H1 (cell line): ENCODE results near the gene DCAF6. TPM values are rescaled to one million over a fixed set of nuclear protein-coding genes. Genes with fewer than 3 reads are reported as not detected.

Source experiments
- CTCF ChIA-PET: fragments of 300-600 bp; sonication (Branson Sonifier 250); formaldehyde crosslinking; loops from one replicate; lab custom pipeline; 2021; ENCODE audit not compliant: partially characterized antibody; lab: Charles Lee
- POLR2A ChIA-PET: fragments of 300-600 bp; sonication (Branson Sonifier 250); formaldehyde crosslinking; loops from one replicate; lab custom pipeline; 2021; ENCODE audit warnings: inconsistent platforms; ENCODE audit not compliant: partially characterized antibody; lab: Charles Lee
- DNase-seq, 2 experiments: peaks; one replicate each; pipeline versions ENCODE4 v3.0.0 to v3.0.0-alpha.2; 2010 to 2022; ENCODE audit warnings: low spot score in 2 of 2, low read depth in 1 of 2, mixed read lengths in 1 of 2
- FAIRE-seq: peaks from 2 replicates; lab custom pipeline; 2011; peaks lifted over from hg19 to GRCh38; lab: Jason Lieb, UNC
- H2AFZ ChIP-seq: 2 replicates; pipeline ENCODE4 v1.8.1; 2012; ENCODE audit warnings: low read length, inconsistent platforms
- H2AK5ac ChIP-seq: 2 replicates; pipeline ENCODE4 v1.6.1; 2013; ENCODE audit warnings: low read depth, low read length
- H2BK120ac ChIP-seq: replicated peaks from 2 replicates; pipeline ENCODE3; 2013; ENCODE audit warnings: low read depth, low read length, inconsistent platforms
- H2BK12ac ChIP-seq: 2 replicates; pipeline ENCODE4 v1.6.1; 2013; ENCODE audit warnings: low read depth, low read length
- H2BK15ac ChIP-seq: 2 replicates; pipeline ENCODE4 v1.6.1; 2013; ENCODE audit warnings: low read length
- H2BK20ac ChIP-seq: 2 replicates; pipeline ENCODE4 v1.6.1; 2013; ENCODE audit warnings: low read length
- H2BK5ac ChIP-seq: 2 replicates; pipeline ENCODE4 v1.6.1; 2013; ENCODE audit warnings: low read depth, low read length
- H3K14ac ChIP-seq: 2 replicates; pipeline ENCODE4 v1.6.1; 2013; ENCODE audit warnings: inconsistent platforms; ENCODE audit not compliant: insufficient read length
- H3K18ac ChIP-seq: 2 replicates; pipeline ENCODE4 v1.6.1; 2013; ENCODE audit warnings: low read length; ENCODE audit errors: extremely low read depth
- H3K23ac ChIP-seq: 2 replicates; pipeline ENCODE4 v1.6.1; 2013; ENCODE audit warnings: inconsistent platforms; ENCODE audit not compliant: insufficient read length
- H3K23me2 ChIP-seq: 2 replicates; pipeline ENCODE4 v1.6.1; 2013; ENCODE audit warnings: low read depth, low read length
- H3K27ac ChIP-seq: 2 replicates; pipeline ENCODE4 v1.6.1; 2011; ENCODE audit warnings: low read depth, low read length, inconsistent platforms
- H3K27me3 ChIP-seq, 4 experiments: replicated peaks in 1 of 4; 1 replicate in 1 of 4; 2 replicates in 3 of 4; pipeline versions ENCODE4 v1.6.1 to v1.8.1; 2011 to 2013; ENCODE audit warnings: low read length in 3 of 4, mild to moderate bottlenecking in 3 of 4, inconsistent platforms in 2 of 4, mixed read lengths in 2 of 4, moderate library complexity in 1 of 4; ENCODE audit not compliant: control insufficient read depth in 3 of 4, insufficient read depth in 3 of 4; ENCODE audit errors: extremely low read depth in 1 of 4
- H3K36me3 ChIP-seq, 4 experiments: 2 replicates each; pipeline versions ENCODE4 v1.6.1 to v1.8.1; 2011 to 2013; ENCODE audit warnings: mild to moderate bottlenecking in 4 of 4, low read length in 3 of 4, moderate library complexity in 2 of 4, control low read depth in 1 of 4, inconsistent platforms in 1 of 4; ENCODE audit not compliant: insufficient read depth in 4 of 4, control insufficient read depth in 2 of 4
- H3K4ac ChIP-seq: replicated peaks from 2 replicates; pipeline ENCODE3; 2013; ENCODE audit warnings: low read length, low read depth, mixed read lengths, inconsistent platforms; ENCODE audit not compliant: insufficient read length
- H3K4me1 ChIP-seq, 4 experiments: replicated peaks in 1 of 4; 1 replicate in 1 of 4; 2 replicates in 3 of 4; pipeline versions ENCODE4 v1.6.1 to v1.8.1; 2011 to 2013; ENCODE audit warnings: low read length in 3 of 4, inconsistent platforms in 2 of 4, mixed read lengths in 1 of 4; ENCODE audit not compliant: insufficient read depth in 4 of 4, control insufficient read depth in 3 of 4
- H3K4me2 ChIP-seq, 2 experiments: 2 replicates each; pipeline versions ENCODE4 v1.6.1 to v1.8.1; 2011 to 2013; ENCODE audit warnings: low read depth in 2 of 2, low read length in 2 of 2, control low read depth in 1 of 2, inconsistent platforms in 1 of 2, mild to moderate bottlenecking in 1 of 2; ENCODE audit not compliant: insufficient read depth in 1 of 2
- H3K4me3 ChIP-seq, 4 experiments: fragments of 200-600, 300-600 bp in 1 of 4; sonication (generic), shearing (Covaris generic), sonication (Bioruptor Twin) in 1 of 4; 2 replicates each; pipeline versions ENCODE4 v1.5.1 to v1.8.1; 2011 to 2016; ENCODE audit warnings: low read length in 4 of 4, low read depth in 3 of 4, control low read depth in 2 of 4, inconsistent platforms in 2 of 4, mild to moderate bottlenecking in 2 of 4, mixed read lengths in 1 of 4, moderate library complexity in 1 of 4; ENCODE audit not compliant: insufficient read depth in 2 of 4; ENCODE audit errors: extremely low read depth in 1 of 4
- H3K56ac ChIP-seq: replicated peaks from 2 replicates; pipeline ENCODE3; 2013; ENCODE audit warnings: low read depth, mild to moderate bottlenecking, mixed read lengths, low read length, inconsistent platforms; ENCODE audit not compliant: insufficient read length
- H3K79me1 ChIP-seq: 2 replicates; pipeline ENCODE4 v1.6.1; 2013; ENCODE audit warnings: low read depth, low read length, control low read depth
- H3K79me2 ChIP-seq, 2 experiments: 2 replicates each; pipeline versions ENCODE4 v1.6.1 to v1.8.1; 2012 to 2013; ENCODE audit warnings: low read length in 2 of 2, mild to moderate bottlenecking in 2 of 2, inconsistent platforms in 1 of 2; ENCODE audit not compliant: insufficient read depth in 2 of 2, control insufficient read depth in 1 of 2
- H3K9ac ChIP-seq, 4 experiments: replicated peaks in 1 of 4; 1 replicate in 1 of 4; 2 replicates in 3 of 4; pipeline versions ENCODE4 v1.6.1 to v1.8.1; 2011 to 2013; ENCODE audit warnings: low read depth in 3 of 4, low read length in 3 of 4, control low read depth in 2 of 4, mild to moderate bottlenecking in 2 of 4, moderate library complexity in 2 of 4, inconsistent platforms in 1 of 4; ENCODE audit errors: extremely low read depth in 1 of 4
- H3K9me3 ChIP-seq, 2 experiments: 2 replicates each; pipeline versions ENCODE4 v1.6.1 to v1.8.1; 2012 to 2013; ENCODE audit warnings: mild to moderate bottlenecking in 2 of 2, moderate library complexity in 2 of 2, control low read depth in 1 of 2, inconsistent platforms in 1 of 2, low read depth in 1 of 2, low read length in 1 of 2, mixed read lengths in 1 of 2; ENCODE audit not compliant: insufficient read depth in 2 of 2
- H4K20me1 ChIP-seq, 2 experiments: replicated peaks in 1 of 2; 2 replicates each; pipeline versions ENCODE3 to v1.8.1; 2011 to 2013; ENCODE audit warnings: inconsistent platforms in 2 of 2, low read length in 2 of 2, mild to moderate bottlenecking in 1 of 2; ENCODE audit not compliant: insufficient read depth in 2 of 2, control insufficient read depth in 1 of 2
- H4K5ac ChIP-seq: 2 replicates; pipeline ENCODE4 v1.6.1; 2013; ENCODE audit warnings: low read length, low read depth, mixed read lengths, inconsistent platforms; ENCODE audit not compliant: insufficient read length
- H4K8ac ChIP-seq: 2 replicates; pipeline ENCODE4 v1.8.0; 2013; ENCODE audit warnings: mild to moderate bottlenecking, moderate library complexity, low read length, inconsistent platforms; ENCODE audit not compliant: insufficient read depth; ENCODE audit errors: extremely low read depth
- H4K91ac ChIP-seq: replicated peaks from 2 replicates; pipeline ENCODE3; 2013; ENCODE audit warnings: low read length, mixed read lengths, inconsistent platforms; ENCODE audit not compliant: insufficient read length
- HDAC6 ChIP-seq: IDR thresholded peaks from one replicate; pipeline ENCODE4 v1.7.1; 2012; ENCODE audit warnings: low read depth, mild to moderate bottlenecking, inconsistent platforms, low read length, moderate library complexity
- MAFK ChIP-seq: IDR thresholded peaks from 2 replicates; pipeline ENCODE4 v1.6.1; 2012; ENCODE audit warnings: low read depth, mild to moderate bottlenecking, improper control_type of control experiment, low read length
- POU5F1 ChIP-seq: IDR thresholded peaks from 2 replicates; pipeline ENCODE4 v1.6.1; 2011; ENCODE audit warnings: low read depth, mild to moderate bottlenecking, low read length, moderate library complexity
- RAD21 ChIP-seq, 2 experiments: IDR thresholded peaks in 1 of 2; conservative IDR thresholded peaks in 1 of 2; 2 replicates each; pipeline ENCODE4 v1.6.1; 2011; ENCODE audit warnings: low read depth in 2 of 2, low read length in 2 of 2, improper control_type of control experiment in 1 of 2, inconsistent platforms in 1 of 2, mild to moderate bottlenecking in 1 of 2, moderate library complexity in 1 of 2
- SIRT6 ChIP-seq: IDR thresholded peaks from one replicate; pipeline ENCODE4 v1.7.1; 2012; ENCODE audit warnings: low read length, inconsistent platforms
- WGBS, 2 experiments: shearing (Covaris generic) in 1 of 2; methylation state at CpG; one replicate each; pipeline versions ENCODE4 v1.1.6 to v1.1.7; 2013 to 2015; ENCODE audit warnings: low lambda C conversion rate in 2 of 2, mixed read lengths in 2 of 2, inconsistent platforms in 1 of 2, low coverage in 1 of 2, missing lambda C conversion rate in 1 of 2; ENCODE audit not compliant: insufficient replicate concordance in 2 of 2, insufficient coverage in 1 of 2, insufficient read length in 1 of 2; ENCODE audit errors: extremely low coverage in 1 of 2, missing lambda C conversion rate in 1 of 2; 5-methylcytosine and 5-hydroxymethylcytosine counted together
- polyA plus RNA-seq, 7 experiments: library from polyadenylated mRNA; depleted of rRNA in 3 of 7; stranded (reverse) in 5 of 7; unstranded in 2 of 7; fragments of >200 nt in 5 of 7; fragments of 200-250 nt in 2 of 7; gene quantifications; 1 replicate in 5 of 7; 2 replicates in 1 of 7; 4 replicates in 1 of 7; pipeline versions ENCODE4 v1.2.1 to v1.2.3, GENCODE V29; 2011 to 2013; ENCODE audit warnings: missing spikeins in 2 of 7, mixed read lengths in 2 of 7
- total RNA-seq: library from RNA; stranded (reverse); fragmentation: NEBNext Ultra II Directional; extraction: Animal tissue kit (Norgen Biotek cat#: 25700); gene quantifications from 2 replicates; pipeline ENCODE4 v1.2.1, GENCODE V29; 2021

DCAF6 gene
- total and polyA plus RNA-seq, 2 of the 8 experiments (the other 6 are each of a cell fraction or from before 2014, with no cell fraction given), result 12.3 to 17.4 TPM

- Histone ChIP-seq H3K56ac (no peak overlapping the region), H3K4me3 (no peak overlapping the region), H3K4me1 (no peaks in the 10 kb centered on the region), H4K8ac (no peak overlapping the region), H2BK20ac (no peak overlapping the region), H2AK5ac (no peak overlapping the region), H2BK5ac (no peak overlapping the region), H4K91ac (no peak overlapping the region), H3K79me2 (peaks cover 0 to 62% of the 10 kb centered on the region in 2 experiments; a peak in 3 of 4 replicates), H3K27me3 (no peaks in the 10 kb centered on the region), H3K9ac (no peak overlapping the region), H2BK120ac (no peak overlapping the region), H3K23me2 (no peaks in the 10 kb centered on the region), H3K79me1 (no peaks in the 10 kb centered on the region), H3K27ac (no peak overlapping the region), H3K14ac (no peak overlapping the region), H3K4me2 (no peak overlapping the region), H4K20me1 (no peaks in the 10 kb centered on the region), H4K5ac (no peak overlapping the region), H2AFZ (no peak overlapping the region), H3K4ac (no peak overlapping the region), H2BK12ac (no peak overlapping the region), H3K9me3 (no peaks in the 10 kb centered on the region), H3K36me3 (peaks cover 0 to 24% (median 6%) of the 10 kb centered on the region in 4 experiments; a peak in 4 of 8 replicates), H3K23ac (no peak overlapping the region), H3K18ac (no peak overlapping the region), H2BK15ac (no peak overlapping the region)
- TF ChIP-seq HDAC6 (no peak), MAFK (no peak), POU5F1 (no peak), RAD21 (IDR thresholded peaks at IDR 0.05 in 1 of 2, conservative IDR thresholded peaks at IDR 0.05 in 1 of 2; ENCODE audit: low read depth in 2 of 2, low read length in 2 of 2) (no peak), SIRT6 (no peak)
- ChIA-PET POLR2A (interaction anchor here (0.5 to 2.0 kb wide), 2 partner anchors 13 to 1365 kb away, joined by 3 to 14 read pairs; partner anchors contain the start of genes DCAF6 and MPC2), CTCF (no interaction called here)
- DNase-seq, result no peak
- no peak for FAIRE-seq
- WGBS, 2 experiments, result 84% methylated on average over 3 of the region's 3 CpGs; no CpG with 5 or more reads in 1 of the 2 experiments
Measured at GRCh38 chr1:167949785-167950184, 13.3 kb downstream of the DCAF6 start.
